ENCODE results near the gene FMN1. TPM values are rescaled to one million over a fixed set of nuclear protein-coding genes. Genes with fewer than 3 reads are reported as not detected.

The FMN1 gene
- polyA plus RNA-seq, 1 experiment = 3.7 TPM

DNA sequence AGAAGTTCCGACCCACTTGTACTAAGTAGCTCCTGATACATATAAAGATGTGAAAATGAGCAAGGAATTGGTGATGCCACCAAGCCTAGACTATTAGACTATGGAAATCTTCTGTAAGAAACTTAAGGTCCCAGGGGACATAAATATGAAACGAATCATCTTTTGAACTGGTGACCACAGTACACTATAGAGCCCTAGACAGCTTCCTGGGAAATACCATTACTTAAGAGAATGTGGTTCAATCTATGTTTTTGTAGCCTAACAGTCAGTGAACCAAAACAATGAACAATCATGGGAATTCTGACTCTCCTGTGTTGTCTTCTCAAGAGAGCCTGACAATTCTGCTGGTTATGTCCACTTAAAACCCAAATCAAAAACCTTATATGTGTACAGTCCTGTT is 285.1 kb downstream of the FMN1 start:
- DNase-seq (ENCODE audit: low read depth, low spot score) = no peak
- H3K27ac ChIP-seq (ENCODE audit: low read depth, low read length) = no peak overlapping the region
- ChIA-PET POLR2A (interaction anchor here (0.7 kb wide), 1 partner anchor 33 kb away, joined by 3 read pairs; no protein-coding TSS in a partner anchor), CTCF (interaction anchor here (0.8 to 1.8 kb wide), 4 partner anchors 22 to 260 kb away, joined by 3 to 6 read pairs (median 4); no protein-coding TSS in a partner anchor)
- TF ChIP-seq CTCF (IDR thresholded peaks at IDR 0.05; ENCODE audit: low read depth, low read length) = no peak
- no peaks in the 10 kb centered on the region for H3K9me3 ChIP-seq (ENCODE audit: control insufficient read depth, insufficient read depth, low read length)
- H3K4me3 ChIP-seq (ENCODE audit: low read depth, low read length) = no peak overlapping the region
- no peaks in the 10 kb centered on the region for H3K27me3 ChIP-seq (ENCODE audit: control insufficient read depth, insufficient read depth, low read length)

DNA sequence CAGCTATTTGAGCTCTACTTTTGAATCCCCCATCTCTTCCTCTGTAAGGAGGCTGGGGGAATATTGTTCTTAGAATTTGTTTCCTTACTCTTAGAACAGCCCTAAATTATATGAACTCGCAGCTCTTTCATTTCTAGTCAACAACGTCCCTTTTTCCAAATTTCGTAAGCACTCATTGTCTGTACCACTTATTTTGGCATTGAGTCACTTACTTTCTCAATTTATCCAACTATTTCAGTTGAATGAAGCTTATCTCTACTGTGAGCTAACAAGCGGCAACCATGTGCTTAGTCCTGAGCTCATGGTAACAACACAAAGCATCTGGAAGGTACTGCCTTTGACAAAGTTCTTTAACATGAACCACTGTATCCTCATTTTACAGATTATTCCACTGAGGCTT is 285.6 kb downstream of the FMN1 start:
- no peak overlapping the region for H3K4me3 ChIP-seq (ENCODE audit: low read depth, low read length)
- TF ChIP-seq CTCF (IDR thresholded peaks at IDR 0.05; ENCODE audit: low read depth, low read length) = no peak
- H3K9me3 ChIP-seq (ENCODE audit: control insufficient read depth, insufficient read depth, low read length) = no peaks in the 10 kb centered on the region
- ChIA-PET POLR2A (no interaction called here), CTCF (interaction anchor here (0.8 to 1.8 kb wide), 5 partner anchors 22 to 260 kb away, joined by 3 to 6 read pairs (median 4); no protein-coding TSS in a partner anchor)
- peak overlapping the region; percentile 50 for H3K27ac ChIP-seq (ENCODE audit: low read depth, low read length)
- DNase-seq (ENCODE audit: low read depth, low spot score) = no peak
- H3K27me3 ChIP-seq (ENCODE audit: control insufficient read depth, insufficient read depth, low read length) = no peaks in the 10 kb centered on the region

DNA sequence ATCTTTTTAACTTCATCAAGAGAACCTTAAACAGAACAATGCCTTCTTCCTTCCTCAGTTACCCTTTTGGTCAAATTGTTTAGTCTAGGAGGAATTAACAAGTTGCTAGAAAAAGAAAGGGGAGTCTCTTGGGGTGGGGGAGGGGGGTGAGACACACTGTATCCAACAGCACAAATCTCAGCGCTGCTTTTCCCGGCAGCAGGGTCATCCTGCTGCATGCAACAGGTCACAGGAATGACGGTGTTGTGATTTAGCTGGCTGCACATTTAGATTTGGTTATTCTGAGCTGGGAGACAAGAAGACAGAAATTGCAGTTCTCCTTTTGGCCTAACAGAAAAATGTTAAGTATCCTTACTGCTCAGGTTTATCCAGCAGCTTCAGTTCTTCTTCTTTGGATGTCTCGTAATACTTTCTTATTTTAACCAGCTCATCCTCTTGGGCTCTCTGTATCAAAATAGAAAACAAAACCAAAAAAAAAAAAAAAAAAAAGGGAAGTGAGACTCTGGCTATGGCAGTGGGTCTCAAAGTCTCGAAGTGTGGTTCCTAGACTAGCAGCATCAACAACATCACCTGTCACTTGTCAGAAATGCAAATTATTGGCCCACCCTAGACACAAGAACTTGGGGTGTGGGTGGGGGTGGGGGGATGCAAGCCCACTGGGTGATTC is 286.2 kb downstream of the FMN1 start:
- Histone ChIP-seq H3K9me3 (ENCODE audit: control insufficient read depth, insufficient read depth, low read length) (no peaks in the 10 kb centered on the region), H3K27me3 (ENCODE audit: control insufficient read depth, insufficient read depth, low read length) (no peaks in the 10 kb centered on the region), H3K4me3 (ENCODE audit: low read depth, low read length) (no peak overlapping the region), H3K27ac (ENCODE audit: low read depth, low read length) (peak overlapping the region; percentile 50)
- peak; percentile 23 for DNase-seq (ENCODE audit: low read depth, low spot score)
- CTCF ChIA-PET = interaction anchor here (0.9 to 1.8 kb wide), 5 partner anchors 21 to 259 kb away, joined by 3 to 6 read pairs (median 4); no protein-coding TSS in a partner anchor
- no peak for TF ChIP-seq CTCF (IDR thresholded peaks at IDR 0.05; ENCODE audit: low read depth, low read length)
- POLR2A ChIA-PET = interaction anchor here (0.7 kb wide), 1 partner anchor 37 kb away, joined by 5 read pairs; no protein-coding TSS in a partner anchor

GRCh38 chr15:32905481-32905880 is 289.0 kb downstream of the FMN1 start:
- Histone ChIP-seq H3K4me3 (ENCODE audit: low read depth, low read length) (no peak overlapping the region), H3K27ac (ENCODE audit: low read depth, low read length) (no peak overlapping the region), H3K9me3 (ENCODE audit: control insufficient read depth, insufficient read depth, low read length) (no peaks in the 10 kb centered on the region), H3K27me3 (ENCODE audit: control insufficient read depth, insufficient read depth, low read length) (no peaks in the 10 kb centered on the region)
- CTCF ChIA-PET = no interaction called here
- POLR2A ChIA-PET = interaction anchor here (0.5 kb wide), 1 partner anchor 103 kb away, joined by 3 read pairs; no protein-coding TSS in a partner anchor
- TF ChIP-seq CTCF (IDR thresholded peaks at IDR 0.05; ENCODE audit: low read depth, low read length) = no peak
- DNase-seq (ENCODE audit: low read depth, low spot score) = no peak

GRCh38 chr15:32904448-32904847 is 290.1 kb downstream of the FMN1 start:
- Histone ChIP-seq H3K4me3 (ENCODE audit: low read depth, low read length) (no peak overlapping the region), H3K9me3 (ENCODE audit: control insufficient read depth, insufficient read depth, low read length) (no peaks in the 10 kb centered on the region), H3K27ac (ENCODE audit: low read depth, low read length) (no peak overlapping the region), H3K27me3 (ENCODE audit: control insufficient read depth, insufficient read depth, low read length) (no peaks in the 10 kb centered on the region)
- DNase-seq (ENCODE audit: low read depth, low spot score) = no peak
- TF ChIP-seq CTCF (IDR thresholded peaks at IDR 0.05; ENCODE audit: low read depth, low read length) = no peak
- POLR2A ChIA-PET = interaction anchor here (0.6 kb wide), 1 partner anchor 1326 kb away, joined by 6 read pairs; no protein-coding TSS in a partner anchor
- CTCF ChIA-PET = no interaction called here

Measured in AG04450 (cell line).